ENCODE results near the gene OR6A2. TPM values are rescaled to one million over a fixed set of nuclear protein-coding genes. Genes with fewer than 3 reads are reported as not detected.

OR6A2 gene
- total and polyA plus RNA-seq, 9 of the 15 experiments (the other 6 are each of a cell fraction or from before 2014, with no cell fraction given): 0.04 to 0.69 (median 0.35) TPM; not detected in 2

DNA sequence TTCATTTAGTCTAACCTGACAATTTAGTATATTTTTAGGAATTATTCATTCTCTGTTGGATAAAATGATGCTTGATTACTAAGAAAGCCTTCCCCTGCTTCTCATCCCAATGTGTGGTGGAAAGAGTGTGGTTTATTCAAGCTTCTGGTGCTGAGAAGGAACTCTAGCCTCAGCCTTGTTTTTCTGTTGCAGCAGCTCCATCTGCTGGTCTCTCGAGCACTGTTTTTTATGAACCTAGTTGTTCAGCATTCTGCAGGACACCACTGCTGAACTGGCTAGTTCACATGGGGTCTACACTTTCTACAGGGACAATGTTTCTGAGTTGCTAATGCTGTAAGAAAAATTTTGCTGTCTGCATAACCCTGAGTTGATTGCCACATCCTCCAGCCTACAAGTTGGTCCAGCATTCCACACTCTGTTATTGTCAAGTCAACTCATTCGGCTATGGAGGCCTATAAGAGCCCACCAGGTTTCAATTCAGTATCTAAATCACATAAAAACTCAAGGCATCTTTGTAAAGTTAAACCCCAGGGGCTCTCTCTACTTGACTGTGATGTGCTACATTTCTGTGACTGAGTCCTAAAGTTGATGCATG, 42.0 kb downstream of the OR6A2 start:
- 52% methylated on average over 2 of the region's 2 CpGs for WGBS (ENCODE audit: insufficient coverage, low coverage, missing lambda C conversion rate)
- no peak overlapping the region for H3K27ac ChIP-seq (ENCODE audit: extremely low read depth, low read depth, low read length)
- in situ Hi-C loops (cut with MboI) (no loop called here), intact Hi-C loops (cut with micrococcal nuclease) (loop anchor here (1.0 to 5.0 kb wide), 4 partner anchors 19 to 380 kb away; no protein-coding TSS in a partner anchor)
- no TSS peak for BruUV-seq (replicated peaks)
- no peaks in the 10 kb centered on the region for H3K9me1 ChIP-seq (ENCODE audit: control insufficient read depth, insufficient read depth, low read length)
- H3K9me3 ChIP-seq (replicated peaks; ENCODE audit: control insufficient read depth, insufficient read depth, low read depth, low read length): no peaks in the 10 kb centered on the region; the same call in 1 of the 2 replicates
- H2AFZ ChIP-seq (ENCODE audit: low read depth, low read length): no peak overlapping the region
- H3K27me3 ChIP-seq (ENCODE audit: control insufficient read depth in 2 of 2, insufficient read depth in 2 of 2, low read length in 2 of 2): no peaks in the 10 kb centered on the region
- H4K20me1 ChIP-seq (replicated peaks; ENCODE audit: control insufficient read depth, insufficient read depth, low read length): no peaks in the 10 kb centered on the region
- no peak overlapping the region for H3K4me3 ChIP-seq
- H3K4me2 ChIP-seq (ENCODE audit: insufficient read depth, low read length): no peak overlapping the region
- ATAC-seq (peak; percentile 95), DNase-seq (ENCODE audit: extremely low read depth in 1 of 4, low spot score in 3 of 4) (peak; percentile 24 to 76 (median 40)), FAIRE-seq (peak; percentile 91)
- ChIA-PET CTCF (ENCODE audit: low intra/inter-chr PET ratio) (interaction anchor here (0.7 to 2.1 kb wide), 8 partner anchors 20 to 378 kb away, joined by 3 to 16 read pairs (median 8); no protein-coding TSS in a partner anchor), POLR2A (interaction anchor here (0.6 to 1.4 kb wide), 4 partner anchors 8 to 37 kb away, joined by 3 read pairs; no protein-coding TSS in a partner anchor)
- H3K9ac ChIP-seq (ENCODE audit: insufficient read depth in 1 of 2, low read depth in 2 of 2, low read length in 2 of 2): no peak overlapping the region
- H3K79me2 ChIP-seq (ENCODE audit: control insufficient read depth, insufficient read depth, low read length): no peaks in the 10 kb centered on the region
- H3K4me1 ChIP-seq (replicated peaks in 1 of 2; ENCODE audit: control insufficient read depth in 2 of 2, insufficient read depth in 2 of 2, low read length in 2 of 2): no peaks in the 10 kb centered on the region
- no peaks in the 10 kb centered on the region for H3K36me3 ChIP-seq (ENCODE audit: control insufficient read depth, insufficient read depth, low read length)
- TF ChIP-seq DMBX1 (CRISPR knock-in tag; IDR thresholded peaks at IDR 0.05; ENCODE audit: borderline replicate concordance) (no peak), CREB5 (CRISPR knock-in tag; IDR thresholded peaks at IDR 0.05) (no peak), FOXM1 (IDR thresholded peaks at IDR 0.05; ENCODE audit: low read depth) (no peak), FOXM1 (CRISPR knock-in tag; IDR thresholded peaks at IDR 0.05; ENCODE audit: low read depth) (no peak), POLR3G (IDR thresholded peaks at IDR 0.05; ENCODE audit: extremely low read depth, insufficient read length, insufficient replicate concordance) (no peak)
- TF ChIP-seq, protein P1, sequence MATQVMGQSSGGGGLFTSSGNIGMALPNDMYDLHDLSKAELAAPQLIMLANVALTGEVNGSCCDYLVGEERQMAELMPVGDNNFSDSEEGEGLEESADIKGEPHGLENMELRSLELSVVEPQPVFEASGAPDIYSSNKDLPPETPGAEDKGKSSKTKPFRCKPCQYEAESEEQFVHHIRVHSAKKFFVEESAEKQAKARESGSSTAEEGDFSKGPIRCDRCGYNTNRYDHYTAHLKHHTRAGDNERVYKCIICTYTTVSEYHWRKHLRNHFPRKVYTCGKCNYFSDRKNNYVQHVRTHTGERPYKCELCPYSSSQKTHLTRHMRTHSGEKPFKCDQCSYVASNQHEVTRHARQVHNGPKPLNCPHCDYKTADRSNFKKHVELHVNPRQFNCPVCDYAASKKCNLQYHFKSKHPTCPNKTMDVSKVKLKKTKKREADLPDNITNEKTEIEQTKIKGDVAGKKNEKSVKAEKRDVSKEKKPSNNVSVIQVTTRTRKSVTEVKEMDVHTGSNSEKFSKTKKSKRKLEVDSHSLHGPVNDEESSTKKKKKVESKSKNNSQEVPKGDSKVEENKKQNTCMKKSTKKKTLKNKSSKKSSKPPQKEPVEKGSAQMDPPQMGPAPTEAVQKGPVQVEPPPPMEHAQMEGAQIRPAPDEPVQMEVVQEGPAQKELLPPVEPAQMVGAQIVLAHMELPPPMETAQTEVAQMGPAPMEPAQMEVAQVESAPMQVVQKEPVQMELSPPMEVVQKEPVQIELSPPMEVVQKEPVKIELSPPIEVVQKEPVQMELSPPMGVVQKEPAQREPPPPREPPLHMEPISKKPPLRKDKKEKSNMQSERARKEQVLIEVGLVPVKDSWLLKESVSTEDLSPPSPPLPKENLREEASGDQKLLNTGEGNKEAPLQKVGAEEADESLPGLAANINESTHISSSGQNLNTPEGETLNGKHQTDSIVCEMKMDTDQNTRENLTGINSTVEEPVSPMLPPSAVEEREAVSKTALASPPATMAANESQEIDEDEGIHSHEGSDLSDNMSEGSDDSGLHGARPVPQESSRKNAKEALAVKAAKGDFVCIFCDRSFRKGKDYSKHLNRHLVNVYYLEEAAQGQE (IDR thresholded peaks at IDR 0.05; ENCODE audit: borderline replicate concordance): peak; percentile 87; the same call in 1 of the 2 replicates
- TF ChIP-seq, protein P1 (CRISPR knock-in tag; IDR thresholded peaks at IDR 0.05; ENCODE audit: low read depth): no peak
- TF ChIP-seq, protein P2, sequence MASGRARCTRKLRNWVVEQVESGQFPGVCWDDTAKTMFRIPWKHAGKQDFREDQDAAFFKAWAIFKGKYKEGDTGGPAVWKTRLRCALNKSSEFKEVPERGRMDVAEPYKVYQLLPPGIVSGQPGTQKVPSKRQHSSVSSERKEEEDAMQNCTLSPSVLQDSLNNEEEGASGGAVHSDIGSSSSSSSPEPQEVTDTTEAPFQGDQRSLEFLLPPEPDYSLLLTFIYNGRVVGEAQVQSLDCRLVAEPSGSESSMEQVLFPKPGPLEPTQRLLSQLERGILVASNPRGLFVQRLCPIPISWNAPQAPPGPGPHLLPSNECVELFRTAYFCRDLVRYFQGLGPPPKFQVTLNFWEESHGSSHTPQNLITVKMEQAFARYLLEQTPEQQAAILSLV (tag; IDR thresholded peaks at IDR 0.05): no peak
